ENCODE data around the gene YIF1A.

GRCh38 chr11:66242095-66242765 is 46.7 kb downstream of the YIF1A start:
- no peak for TF ChIP-seq CTCF (conservative IDR thresholded peaks at IDR 0.05; ENCODE audit: low read depth, low read length)
- no peak for TF ChIP-seq RAD21 (IDR thresholded peaks at IDR 0.05; ENCODE audit: low read length)
- no peak for TF ChIP-seq RFX5 (IDR thresholded peaks at IDR 0.05; ENCODE audit: low read depth, low read length)
- no peak for TF ChIP-seq POLR2A (IDR thresholded peaks at IDR 0.05; ENCODE audit: low read depth, low read length)
- TF ChIP-seq BHLHE40 (IDR thresholded peaks at IDR 0.05; ENCODE audit: low read depth, low read length) = no peak
- no peak for TF ChIP-seq MXI1 (IDR thresholded peaks at IDR 0.05; ENCODE audit: borderline replicate concordance, low read depth, low read length)
- TF ChIP-seq FOS (IDR thresholded peaks at IDR 0.05; ENCODE audit: low read depth, low read length) = no peak
- TF ChIP-seq USF2 (IDR thresholded peaks at IDR 0.05; ENCODE audit: low read depth, low read length) = no peak
- no peak for TF ChIP-seq MAZ (IDR thresholded peaks at IDR 0.05; ENCODE audit: borderline replicate concordance, low read depth, low read length)
- TF ChIP-seq CHD1 (IDR thresholded peaks at IDR 0.05; ENCODE audit: low read depth, low read length) = no peak
- no peak for TF ChIP-seq SMC3 (IDR thresholded peaks at IDR 0.05; ENCODE audit: low read depth, low read length)
- TF ChIP-seq MAFK (IDR thresholded peaks at IDR 0.05; ENCODE audit: low read depth, low read length) = no peak
- no peak for TF ChIP-seq ELK1 (IDR thresholded peaks at IDR 0.05; ENCODE audit: borderline replicate concordance, low read depth, low read length)
- no peak for TF ChIP-seq RCOR1 (IDR thresholded peaks at IDR 0.05; ENCODE audit: insufficient replicate concordance, low read length)
